Peyer's patch (tissue), 4 donors: ENCODE measurements around the gene CDC20B.
A peak's percentile ranks its signal among the peaks of the same experiment; 100 is the strongest.

Source experiments
- CTCF ChIP-seq, 6 experiments: fragments of 450-650 bp in 4 of 6; fragments of 200-600 bp in 2 of 6; sonication (generic) in 1 of 6; IDR thresholded peaks; one replicate each; pipeline ENCODE4 v1.5.1; 2017 to 2019; ENCODE audit warnings: antibody characterized with exemption in 6 of 6, mild to moderate bottlenecking in 3 of 6, moderate library complexity in 1 of 6
- POLR2A ChIP-seq, 2 donors: fragments of 450-650 bp; IDR thresholded peaks; one replicate each; pipeline ENCODE4 v1.5.1; 2017; ENCODE audit warnings: antibody characterized with exemption in 2 of 2, mild to moderate bottlenecking in 2 of 2, moderate library complexity in 2 of 2

GRCh38 chr5:55176176-55176818, 3.3 kb upstream of the CDC20B start:
- TF ChIP-seq CTCF (IDR thresholded peaks at IDR 0.05) (peak in 3 of 6 experiments; percentile 50 to 67 (median 59)), POLR2A (IDR thresholded peaks at IDR 0.05) (no peak)
